Forelimb muscle (tissue), 1 donor: Measurements from ENCODE around the gene TGDS. TPM values are rescaled to one million over a fixed set of nuclear protein-coding genes. Genes with fewer than 3 reads are reported as not detected.
"Not testable (repeated sequence)": the region's sequence is repeated elsewhere in the genome, so short reads cannot be mapped to it uniquely, and the experiment has no call there.

ENCODE experiments used
- DNase-seq: peaks from one replicate; pipeline ENCODE4 v3.0.0-alpha.2; 2013; ENCODE audit warnings: low read depth
- polyA plus RNA-seq: library from polyadenylated mRNA; unstranded; fragments of 120-200 nt; gene quantifications from one replicate; pipeline ENCODE4 v1.2.1, GENCODE V29; 2013; ENCODE audit not compliant: insufficient read length

Gene TGDS, protein sequence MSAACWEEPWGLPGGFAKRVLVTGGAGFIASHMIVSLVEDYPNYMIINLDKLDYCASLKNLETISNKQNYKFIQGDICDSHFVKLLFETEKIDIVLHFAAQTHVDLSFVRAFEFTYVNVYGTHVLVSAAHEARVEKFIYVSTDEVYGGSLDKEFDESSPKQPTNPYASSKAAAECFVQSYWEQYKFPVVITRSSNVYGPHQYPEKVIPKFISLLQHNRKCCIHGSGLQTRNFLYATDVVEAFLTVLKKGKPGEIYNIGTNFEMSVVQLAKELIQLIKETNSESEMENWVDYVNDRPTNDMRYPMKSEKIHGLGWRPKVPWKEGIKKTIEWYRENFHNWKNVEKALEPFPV
- 9.0 TPM for polyA plus RNA-seq

DNA sequence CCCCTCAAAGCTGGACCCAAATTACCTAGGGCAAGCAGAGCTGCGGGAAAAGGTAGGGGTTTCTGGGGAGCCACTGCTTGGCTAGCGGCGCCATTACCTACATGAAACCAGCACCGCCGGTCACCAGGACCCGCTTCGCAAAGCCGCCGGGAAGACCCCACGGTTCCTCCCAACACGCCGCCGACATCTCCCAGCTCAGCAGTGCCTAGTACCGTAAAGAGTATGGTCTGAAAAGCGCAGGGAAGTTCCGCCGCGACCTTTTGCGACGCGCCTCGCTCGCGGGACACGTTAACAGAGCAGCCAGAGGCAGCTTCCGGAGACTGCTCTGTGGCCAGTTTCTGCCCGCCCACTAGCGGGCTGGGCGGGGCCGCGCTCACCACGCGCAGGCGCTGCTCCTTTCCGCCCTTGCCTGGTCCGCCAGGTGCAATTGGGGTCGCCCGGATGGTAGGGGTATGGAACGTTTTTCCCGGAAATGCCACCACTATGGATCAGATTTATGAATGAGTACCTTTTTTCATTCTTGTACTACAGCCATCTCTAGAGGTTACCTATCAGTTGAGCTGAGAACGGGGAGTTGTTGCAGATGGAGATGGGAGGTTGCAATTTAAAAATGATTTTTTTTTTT is at the start of gene TGDS:
TGDS (minus strand) TSS at position 203 of the 625 bp plus-strand sequence; CDS start at position 187, 16 bp downstream.
- DNase-seq, result peak; percentile 80

DNA sequence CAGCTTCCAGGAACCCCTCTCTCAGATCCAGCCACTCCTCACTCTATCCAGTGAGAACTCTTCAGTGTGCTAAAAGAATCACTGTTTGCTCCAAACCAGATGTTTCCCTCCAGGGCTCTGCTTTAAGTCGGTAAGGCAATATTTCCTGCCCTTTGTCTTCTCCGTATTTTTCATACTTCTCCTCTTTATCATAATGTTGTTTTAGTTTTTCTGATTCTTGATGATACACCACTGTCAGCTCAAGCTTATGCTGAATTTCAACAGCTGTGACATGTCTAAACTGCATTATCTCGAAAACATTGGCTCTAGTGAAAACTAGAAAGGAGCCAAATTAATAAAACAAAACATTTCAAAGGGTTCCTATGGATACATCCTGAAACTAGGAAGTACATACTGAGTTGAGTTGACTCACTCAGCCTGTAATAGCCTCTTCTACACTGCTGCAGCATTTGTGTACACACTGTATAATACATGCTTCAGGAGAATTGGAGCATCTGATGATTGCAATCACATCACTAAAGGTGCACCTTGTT is 45.5 kb upstream of the TGDS start:
- DNase-seq, result peak; percentile 35

DNA sequence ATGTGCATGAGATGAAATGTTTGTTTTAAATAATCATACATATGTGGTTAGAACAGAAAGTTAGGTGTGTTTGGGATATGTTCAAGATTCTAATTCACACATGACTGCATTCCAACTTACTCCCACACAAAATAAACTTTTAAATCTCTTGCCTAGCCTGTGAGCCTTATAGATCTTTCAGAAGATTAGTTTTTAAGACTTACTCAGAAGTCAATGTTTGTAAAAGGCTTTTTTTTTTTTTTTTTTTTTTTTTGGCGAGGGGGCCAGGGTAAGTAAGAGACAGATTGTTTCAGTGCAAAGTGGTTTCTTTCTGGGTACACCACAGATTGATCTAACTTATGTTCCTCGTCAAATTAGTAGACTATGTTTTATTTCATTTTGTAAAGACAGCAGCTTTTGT is 44.8 kb upstream of the TGDS start:
- DNase-seq, result no peak

DNA sequence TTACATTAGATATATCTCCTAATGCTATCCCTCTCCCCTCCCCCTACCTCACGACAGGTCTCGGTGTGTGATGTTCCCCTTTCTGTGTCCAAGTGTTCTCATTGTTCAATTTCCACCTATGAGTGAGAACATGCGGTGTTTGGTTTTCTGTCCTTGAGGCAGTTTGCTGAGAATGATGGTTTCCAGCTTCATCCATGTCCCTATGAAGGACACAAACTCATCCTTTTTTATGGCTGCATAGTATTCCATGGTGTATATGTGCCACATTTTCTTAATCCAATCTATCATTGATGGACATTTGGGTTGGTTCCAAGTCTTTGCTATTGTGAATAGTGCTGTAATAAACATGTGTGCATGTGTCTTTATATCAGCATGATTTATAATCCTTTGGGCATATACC is 41.7 kb upstream of the TGDS start:
- not testable (repeated sequence) for DNase-seq

GRCh38 chr13:94636942-94637578 is 41.1 kb upstream of the TGDS start:
- DNase-seq, result no peak

DNA sequence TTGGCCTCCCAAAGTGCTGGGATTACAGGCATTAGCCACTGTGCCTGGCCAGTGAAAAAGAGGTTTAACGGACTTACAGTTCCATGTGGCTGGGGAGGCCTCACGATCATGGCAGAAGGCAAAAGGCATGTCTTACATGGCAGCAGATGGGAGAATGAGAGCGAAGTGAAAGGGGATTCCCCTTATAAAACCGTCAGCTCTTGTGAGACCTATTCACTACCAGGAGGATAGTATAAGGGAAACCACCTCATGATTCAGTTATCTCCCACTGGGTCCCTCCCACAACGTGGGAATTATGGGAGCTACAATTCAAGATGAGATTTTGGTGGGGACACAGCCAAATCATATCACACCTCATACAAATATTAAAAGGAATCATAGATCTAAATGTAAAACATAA is 40.1 kb upstream of the TGDS start:
- DNase-seq, result not testable (repeated sequence)

DNA sequence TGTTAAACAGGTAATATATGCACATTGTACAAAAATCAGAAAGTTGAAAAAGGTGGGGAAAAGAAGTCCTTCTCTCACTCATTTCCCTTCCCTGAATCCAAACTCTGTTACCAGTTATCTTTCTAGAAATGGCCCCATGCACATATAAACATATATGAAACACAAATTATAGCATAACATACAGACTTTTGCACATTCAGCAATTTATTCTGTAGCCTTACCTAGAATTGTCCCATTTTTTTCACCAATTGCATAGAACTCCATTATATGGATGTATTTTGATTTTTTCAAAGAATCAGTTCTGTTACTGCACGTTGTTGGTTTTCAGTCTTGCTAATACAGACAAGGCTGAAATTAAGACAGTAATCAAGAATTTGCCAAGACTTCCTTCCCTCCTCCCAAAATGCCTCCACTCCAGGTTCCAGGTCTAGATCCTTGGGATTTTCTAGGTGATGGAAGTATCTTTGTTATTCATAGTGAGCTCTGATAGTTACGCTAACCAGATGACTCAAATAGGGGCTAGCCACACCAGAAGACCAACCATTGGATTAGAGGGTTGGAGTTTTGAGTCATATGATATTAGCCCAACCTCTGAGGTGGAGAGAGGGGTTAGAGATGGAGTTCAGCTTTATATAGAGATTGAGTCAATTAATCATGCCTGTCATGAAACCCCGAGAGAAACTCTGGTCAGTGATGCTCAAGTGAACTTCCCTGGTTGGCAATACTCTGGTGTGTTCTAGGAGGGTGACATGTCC is 36.5 kb upstream of the TGDS start:
- DNase-seq, result no peak

DNA sequence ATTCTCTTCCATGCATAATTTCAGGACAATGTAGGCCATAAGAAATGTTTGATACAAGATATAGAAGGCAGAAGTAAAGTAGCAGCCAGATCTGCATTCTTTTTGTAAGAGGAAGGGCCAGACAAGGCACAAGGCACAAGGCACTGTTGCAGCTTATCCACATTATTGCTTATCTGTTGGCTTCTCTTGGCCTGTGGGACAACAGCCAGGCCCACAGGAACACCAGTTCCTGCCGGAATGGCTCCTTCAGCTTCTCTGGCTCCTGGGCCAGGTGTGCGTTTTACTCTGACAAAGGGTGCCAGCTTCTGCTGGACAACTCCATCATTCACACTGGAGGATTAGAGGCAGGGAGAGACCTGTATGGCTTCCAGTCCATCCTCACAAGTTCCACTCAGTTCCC is 34.9 kb upstream of the TGDS start:
- DNase-seq, result no peak

GRCh38 chr13:94623316-94623715 is 27.4 kb upstream of the TGDS start:
- DNase-seq, result no peak

- no peak for DNase-seq
These were observed 26.4 kb upstream of the TGDS start for GRCh38 chr13:94622344-94622743.

GRCh38 chr13:94620286-94620896 is 24.4 kb upstream of the TGDS start:
- no peak for DNase-seq

- no peak for DNase-seq
These were observed 21.5 kb upstream of the TGDS start for GRCh38 chr13:94617389-94618000.

DNA sequence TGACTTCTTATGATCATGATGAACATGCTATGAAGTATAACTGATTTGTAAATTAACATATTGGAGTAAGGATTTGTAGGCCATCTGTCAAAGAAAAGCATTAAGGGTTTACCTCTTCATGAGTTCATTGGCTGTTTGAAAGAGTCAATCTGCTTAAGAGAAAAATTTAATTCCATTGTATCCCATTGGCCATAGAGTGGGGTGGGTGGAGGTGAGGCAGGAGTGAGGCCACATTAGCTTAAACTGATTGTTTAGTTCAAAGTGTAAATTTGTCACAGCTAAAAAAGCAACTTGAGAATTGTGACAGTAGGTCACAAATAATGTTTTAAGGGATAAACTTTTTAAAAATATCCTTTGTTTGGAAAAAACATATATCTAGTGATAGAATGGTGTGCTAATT is 17.1 kb upstream of the TGDS start:
- DNase-seq, result no peak

DNA sequence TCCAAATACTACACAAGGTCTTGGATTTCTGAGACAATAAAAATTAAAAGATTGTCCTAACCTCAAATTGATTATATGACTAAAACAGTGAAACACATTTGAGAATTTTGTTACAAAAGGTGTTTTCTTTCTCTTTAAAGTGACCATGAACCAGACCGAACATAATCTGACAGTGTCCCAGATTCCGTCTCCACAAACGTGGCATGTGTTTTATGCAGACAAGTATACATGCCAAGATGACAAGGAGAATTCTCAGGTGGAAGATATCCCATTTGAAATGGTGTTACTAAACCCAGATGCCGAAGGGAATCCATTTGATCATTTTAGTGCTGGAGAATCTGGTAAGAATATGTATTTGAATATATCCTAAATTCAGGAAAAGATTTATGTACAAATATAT is 16.1 kb upstream of the TGDS start:
- no peak for DNase-seq

- no peak for DNase-seq
These were observed 14.5 kb upstream of the TGDS start for GRCh38 chr13:94610475-94610874.

DNA sequence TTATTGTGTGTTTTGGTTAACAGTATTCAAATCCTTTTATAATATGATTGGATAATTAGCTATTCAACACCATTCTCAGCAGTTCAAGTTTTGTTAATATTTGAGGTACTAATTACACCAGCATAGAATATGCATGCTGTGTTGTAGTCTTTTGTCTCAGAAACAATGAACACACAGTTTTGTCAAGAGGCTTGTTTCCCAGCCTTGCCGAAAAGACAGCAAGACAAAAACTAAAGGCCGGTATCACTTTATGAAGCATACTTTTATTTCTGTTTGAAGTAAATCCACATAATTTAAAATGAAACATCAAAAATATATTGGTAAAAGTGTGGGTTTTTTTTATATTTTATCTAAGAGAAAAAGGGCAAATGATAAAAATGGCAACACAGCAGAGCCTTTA is 13.2 kb upstream of the TGDS start:
- no peak for DNase-seq

- no peak for DNase-seq
These were observed 12.6 kb upstream of the TGDS start for GRCh38 chr13:94608586-94608985.

DNA sequence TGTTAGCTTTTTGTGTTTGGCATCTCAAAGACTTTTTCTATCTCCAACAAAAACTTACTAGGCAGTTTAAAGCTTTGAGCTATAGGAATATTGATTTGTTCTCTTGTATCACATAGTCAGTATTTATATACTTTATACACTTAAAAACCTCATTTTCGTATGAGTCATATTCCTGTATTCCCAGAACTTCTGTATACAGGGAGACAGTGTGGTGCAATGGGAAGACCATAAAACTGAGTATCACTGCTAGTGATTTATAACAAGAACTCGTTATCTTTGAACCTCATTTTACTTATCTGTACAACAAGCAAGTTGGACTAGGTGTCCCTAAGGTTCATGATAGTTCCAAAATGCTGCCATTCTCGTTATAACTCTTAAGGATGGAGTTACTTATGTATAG is 12.0 kb upstream of the TGDS start:
- no peak for DNase-seq

GRCh38 chr13:94607056-94607455 is 11.1 kb upstream of the TGDS start:
- DNase-seq, result no peak

DNA sequence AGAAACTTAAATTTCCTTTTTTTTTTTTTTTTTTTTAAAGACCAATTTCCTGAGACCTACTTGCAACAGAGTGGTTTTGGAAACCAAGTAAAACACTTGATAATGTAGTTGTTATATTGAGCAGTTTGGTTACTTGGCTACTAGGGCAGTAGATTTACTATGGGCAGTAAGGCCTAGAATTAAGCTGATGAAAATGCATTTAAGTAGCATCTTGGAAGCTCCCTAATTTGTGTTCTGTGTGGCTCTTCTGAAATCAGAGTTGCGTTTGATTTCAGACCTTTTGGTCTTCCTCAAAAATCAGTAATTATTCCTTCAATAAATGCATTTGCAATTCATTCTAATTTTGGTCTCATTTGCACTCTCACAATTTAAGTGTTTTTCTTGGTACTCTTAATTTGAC is 6.5 kb upstream of the TGDS start:
- no peak for DNase-seq
